KOPT-K1 (cell line): ENCODE data around the gene SDK1.
"Not testable (repeated sequence)": the region's sequence is repeated elsewhere in the genome, so short reads cannot be mapped to it uniquely, and the experiment has no call there.

Source experiments
- H3K27ac ChIP-seq: fragments of 200-600 bp; sonication (generic); 2 replicates; pipeline ENCODE4 v1.5.1; 2016; ENCODE audit warnings: antibody characterized with exemption, mild to moderate bottlenecking, low read depth, low read length; ENCODE audit not compliant: poor library complexity, severe bottlenecking
- H3K36me3 ChIP-seq: fragments of 200-600 bp; sonication (generic); 2 replicates; pipeline ENCODE4 v1.5.1; 2017; ENCODE audit warnings: antibody characterized with exemption, mild to moderate bottlenecking, low read length, moderate library complexity; ENCODE audit not compliant: insufficient read depth
- H3K9me3 ChIP-seq: fragments of 200-600 bp; sonication (generic); 2 replicates; pipeline ENCODE4 v1.5.1; 2017; ENCODE audit warnings: antibody characterized with exemption, low read length, mild to moderate bottlenecking; ENCODE audit not compliant: insufficient read depth, poor library complexity, severe bottlenecking

SDK1 gene

DNA sequence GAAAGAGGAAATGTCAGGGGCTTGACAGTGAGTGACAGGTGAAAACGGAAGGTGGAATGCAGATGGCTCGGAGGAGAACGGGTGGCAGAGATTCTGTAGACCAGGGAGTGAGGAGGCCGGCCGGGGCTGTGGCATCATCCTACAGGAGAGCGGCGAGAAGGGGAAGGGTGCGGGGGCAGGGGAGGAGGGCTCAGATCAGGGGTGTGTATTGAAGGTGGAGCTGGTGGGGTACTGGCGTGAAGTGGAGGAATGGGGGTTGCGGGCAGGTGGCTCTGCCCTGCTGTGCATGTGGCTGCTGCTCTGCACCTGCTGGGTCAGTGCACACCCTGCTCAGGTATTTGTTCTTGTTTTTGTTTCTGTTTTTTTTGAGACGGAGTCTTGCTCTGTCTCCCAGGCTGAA is 910.2 kb downstream of the SDK1 start:
- no peaks in the 10 kb centered on the region for H3K36me3 ChIP-seq
- H3K27ac ChIP-seq, result no peak overlapping the region
- peaks cover 47% of the 10 kb centered on the region for H3K9me3 ChIP-seq

DNA sequence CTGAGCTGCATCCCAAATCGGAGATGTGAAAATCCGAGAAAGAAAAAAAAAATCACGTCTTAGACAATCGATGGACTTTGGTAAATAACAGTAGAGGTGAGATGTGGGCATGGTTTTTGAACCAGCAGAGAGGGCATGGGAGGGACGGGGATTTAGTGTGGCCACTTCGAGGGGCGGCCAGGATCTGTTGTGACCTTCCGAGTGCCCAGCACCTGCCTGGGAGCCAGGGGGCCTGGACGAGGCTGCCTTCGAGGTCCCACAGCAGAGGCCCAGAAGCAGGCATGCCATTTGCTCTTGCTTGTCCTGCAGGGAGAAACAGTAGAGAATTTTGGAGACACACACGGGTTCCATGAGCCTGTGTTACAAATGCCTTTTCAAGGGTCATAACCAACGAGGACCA is 911.3 kb downstream of the SDK1 start:
- no peaks in the 10 kb centered on the region for H3K36me3 ChIP-seq
- H3K9me3 ChIP-seq, result peaks cover 54% of the 10 kb centered on the region
- H3K27ac ChIP-seq, result no peak overlapping the region

DNA sequence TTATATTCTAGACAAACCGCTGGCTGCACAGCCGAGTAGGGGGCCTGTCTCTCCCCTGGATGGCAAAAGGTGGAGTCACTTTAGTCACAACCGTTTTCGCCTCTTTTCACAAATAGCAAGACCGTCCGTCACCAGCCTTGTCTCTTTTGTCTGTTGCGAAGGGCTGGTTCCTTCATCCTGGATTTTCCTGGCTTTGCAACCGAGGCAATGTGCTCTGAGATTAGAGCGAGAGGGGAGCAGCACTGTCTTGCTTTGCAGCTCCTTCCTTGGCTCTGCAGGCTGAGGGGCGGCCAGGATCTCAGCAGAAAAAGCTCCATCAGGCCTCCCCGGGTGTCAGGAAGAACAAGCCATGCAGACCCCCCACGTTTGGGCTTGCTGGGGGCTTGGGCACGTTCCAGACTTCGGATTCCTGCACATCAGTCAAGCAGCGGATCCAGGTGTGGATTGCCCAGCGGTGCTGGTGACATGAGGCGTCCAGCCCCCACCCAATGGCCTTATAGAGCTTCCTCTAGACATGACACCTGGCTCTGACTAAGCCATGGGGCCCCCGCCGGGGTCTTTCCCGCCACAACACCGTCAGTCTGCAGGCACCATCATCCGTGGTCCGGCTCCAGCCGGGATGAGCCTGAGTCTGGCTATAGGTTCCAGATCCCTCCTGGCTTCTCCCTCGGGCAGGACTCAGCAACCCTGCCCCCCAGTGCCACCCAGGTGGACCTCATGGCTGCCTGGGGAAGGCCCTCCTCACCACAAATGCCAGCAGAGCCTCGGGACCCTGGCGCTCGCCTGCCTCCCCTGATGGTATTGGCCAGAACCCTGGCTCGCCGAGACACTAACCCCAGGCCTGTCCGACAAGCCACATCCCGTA is 913.5 kb downstream of the SDK1 start:
- H3K27ac ChIP-seq, result no peak overlapping the region
- peaks cover 41% of the 10 kb centered on the region for H3K9me3 ChIP-seq
- no peaks in the 10 kb centered on the region for H3K36me3 ChIP-seq

DNA sequence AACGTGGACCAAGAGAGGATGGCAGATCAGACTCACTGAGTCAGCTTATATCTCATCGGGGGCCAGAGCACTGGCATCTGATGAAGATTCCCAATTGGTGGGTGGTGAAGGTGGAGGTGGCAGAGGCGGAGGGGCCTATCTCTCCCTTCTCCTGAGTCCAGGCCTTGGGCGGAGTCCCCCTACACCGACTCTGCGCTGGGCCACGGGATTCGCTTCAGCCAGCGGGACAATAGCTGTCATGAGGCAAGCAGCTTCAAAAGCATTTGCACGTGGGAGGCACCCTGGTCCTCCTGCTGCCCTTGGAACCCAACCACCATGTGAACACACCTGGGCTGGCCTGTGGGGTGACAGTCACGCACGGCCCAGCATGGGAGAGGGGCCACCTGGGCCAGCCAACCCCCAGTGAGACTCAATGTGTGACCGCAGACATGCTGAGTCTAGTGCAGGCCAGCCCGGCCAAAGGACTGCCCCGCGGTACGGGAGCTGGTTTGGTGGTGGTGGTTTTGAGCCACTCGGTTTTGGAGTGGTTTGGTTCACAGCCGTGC is 914.2 kb downstream of the SDK1 start:
- Histone ChIP-seq H3K9me3 (peaks cover 41% of the 10 kb centered on the region), H3K27ac (no peak overlapping the region), H3K36me3 (no peaks in the 10 kb centered on the region)

DNA sequence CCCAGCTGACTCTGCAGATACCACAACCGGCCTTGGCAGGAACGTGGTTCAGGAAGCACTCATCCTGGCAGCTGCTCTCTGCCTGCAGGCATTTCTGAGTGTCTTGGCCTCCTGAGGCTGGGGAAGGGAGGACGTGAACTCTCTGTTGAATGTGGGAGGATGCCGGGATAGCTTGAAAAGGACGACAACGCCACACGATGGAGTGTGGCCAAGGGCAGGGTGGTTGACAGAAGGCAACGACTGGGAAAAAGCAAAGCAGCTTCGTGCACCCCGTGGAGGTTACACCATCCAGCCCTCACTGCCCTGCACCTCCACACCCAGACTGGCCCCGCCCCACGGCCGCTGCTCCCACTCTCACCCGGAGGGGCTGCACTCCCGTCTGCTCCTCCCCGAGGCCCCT is 915.0 kb downstream of the SDK1 start:
- no peak overlapping the region for H3K27ac ChIP-seq
- H3K36me3 ChIP-seq, result no peaks in the 10 kb centered on the region
- H3K9me3 ChIP-seq, result peaks cover 33% of the 10 kb centered on the region

DNA sequence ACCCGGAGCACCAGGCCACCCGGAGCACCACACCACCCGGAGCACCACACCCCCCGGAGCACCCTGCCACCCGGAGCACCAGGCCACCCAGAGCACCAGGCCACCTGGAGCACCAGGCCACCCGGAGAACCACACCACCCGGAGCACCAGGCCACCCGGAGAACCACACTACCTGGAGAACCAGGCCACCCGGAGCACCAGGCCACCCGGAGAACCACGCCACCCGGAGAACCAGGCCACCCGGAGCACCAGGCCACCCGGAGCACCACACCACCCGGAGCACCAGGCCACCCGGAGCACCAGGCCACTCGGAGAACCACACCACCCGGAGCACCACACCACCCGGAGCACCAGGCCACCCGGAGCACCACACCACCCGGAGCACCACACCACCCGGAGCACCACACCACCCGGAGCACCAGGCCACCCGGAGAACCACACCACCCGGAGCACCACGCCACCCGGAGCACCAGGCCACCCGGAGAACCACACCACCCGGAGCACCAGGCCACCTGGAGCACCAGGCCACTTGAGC is 916.1 kb downstream of the SDK1 start:
- H3K9me3 ChIP-seq, result peaks cover 31% of the 10 kb centered on the region
- H3K27ac ChIP-seq, H3K36me3 ChIP-seq: not testable (repeated sequence)

DNA sequence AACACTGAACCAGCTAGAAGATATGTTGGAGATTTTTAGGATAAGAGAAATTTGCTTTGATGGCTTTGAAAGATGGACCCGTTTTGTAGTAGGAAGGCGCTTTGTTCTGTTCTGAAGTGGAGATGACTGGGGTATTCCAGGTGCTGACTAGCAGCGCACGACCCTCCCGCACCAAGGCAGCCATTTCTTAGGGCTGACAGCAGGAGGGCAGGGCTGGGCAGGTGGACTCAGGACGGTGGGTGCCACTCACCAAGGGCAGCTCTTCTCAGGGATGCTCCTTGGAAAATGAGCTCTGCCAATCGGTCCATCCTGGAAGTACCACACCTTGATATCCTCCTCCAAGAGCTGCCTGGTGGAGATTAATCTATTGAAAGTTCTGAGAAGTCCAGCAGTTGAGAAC is 917.4 kb downstream of the SDK1 start:
- Histone ChIP-seq H3K36me3 (no peaks in the 10 kb centered on the region), H3K27ac (no peak overlapping the region), H3K9me3 (peaks cover 37% of the 10 kb centered on the region)

DNA sequence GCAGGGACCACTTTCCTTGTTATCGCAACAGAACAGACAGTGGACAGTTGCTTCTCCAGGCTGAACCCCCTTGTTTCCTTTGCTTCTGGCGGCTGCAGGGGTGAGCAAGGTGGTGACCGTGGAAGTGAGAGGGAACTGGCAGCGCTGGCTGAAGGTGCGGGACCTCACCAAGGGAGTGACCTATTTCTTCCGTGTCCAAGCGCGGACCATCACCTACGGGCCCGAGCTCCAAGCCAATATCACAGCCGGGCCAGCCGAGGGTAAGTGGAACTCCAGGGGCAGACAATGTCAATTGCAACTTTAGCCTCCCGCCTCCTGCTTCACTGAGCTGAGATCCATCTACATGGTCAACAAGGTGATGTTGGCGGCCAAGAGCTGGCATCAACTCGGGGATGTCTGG is 919.0 kb downstream of the SDK1 start:
- Histone ChIP-seq H3K27ac (no peak overlapping the region), H3K9me3 (peaks cover 34% of the 10 kb centered on the region), H3K36me3 (no peaks in the 10 kb centered on the region)

DNA sequence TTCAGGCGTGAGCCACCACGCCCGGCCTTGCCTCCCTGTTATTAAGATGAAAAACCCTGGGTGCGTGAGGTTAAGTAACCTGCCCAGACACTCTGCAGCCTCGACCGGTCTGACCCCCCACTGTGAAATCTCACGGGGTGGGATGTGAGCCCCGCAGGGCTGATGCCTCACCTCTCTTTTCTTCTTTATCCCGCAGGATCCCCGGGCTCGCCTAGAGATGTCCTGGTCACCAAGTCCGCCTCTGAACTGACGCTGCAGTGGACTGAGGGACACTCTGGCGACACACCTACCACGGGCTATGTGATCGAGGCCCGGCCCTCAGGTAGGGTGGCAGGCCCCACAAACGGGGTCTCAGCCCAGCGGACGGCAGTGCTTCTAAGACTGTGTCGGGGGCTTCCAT is 920.0 kb downstream of the SDK1 start:
- Histone ChIP-seq H3K27ac (no peak overlapping the region), H3K36me3 (no peaks in the 10 kb centered on the region), H3K9me3 (peaks cover 23% of the 10 kb centered on the region)

DNA sequence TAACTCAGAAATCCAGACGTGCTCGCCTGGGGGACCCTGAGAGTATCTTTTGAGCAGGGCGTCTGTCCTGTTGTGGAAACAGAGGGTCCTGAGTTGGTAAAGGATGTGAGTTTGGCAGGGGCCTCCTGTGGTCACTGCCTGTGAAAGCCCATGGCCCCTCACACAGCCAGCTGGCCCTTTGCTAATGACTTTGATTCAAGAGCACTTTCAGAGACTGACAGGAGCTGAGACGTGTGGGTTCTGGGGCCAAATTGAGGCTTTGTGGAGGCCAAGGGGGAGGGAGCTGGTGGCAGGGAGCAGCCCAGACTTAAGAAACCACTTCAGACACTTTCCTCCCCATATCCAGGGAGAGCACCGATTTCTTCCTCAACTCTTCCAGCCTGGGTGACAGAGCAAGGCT is 921.6 kb downstream of the SDK1 start:
- Histone ChIP-seq H3K27ac (no peak overlapping the region), H3K9me3 (peaks cover 9% of the 10 kb centered on the region), H3K36me3 (no peaks in the 10 kb centered on the region)

DNA sequence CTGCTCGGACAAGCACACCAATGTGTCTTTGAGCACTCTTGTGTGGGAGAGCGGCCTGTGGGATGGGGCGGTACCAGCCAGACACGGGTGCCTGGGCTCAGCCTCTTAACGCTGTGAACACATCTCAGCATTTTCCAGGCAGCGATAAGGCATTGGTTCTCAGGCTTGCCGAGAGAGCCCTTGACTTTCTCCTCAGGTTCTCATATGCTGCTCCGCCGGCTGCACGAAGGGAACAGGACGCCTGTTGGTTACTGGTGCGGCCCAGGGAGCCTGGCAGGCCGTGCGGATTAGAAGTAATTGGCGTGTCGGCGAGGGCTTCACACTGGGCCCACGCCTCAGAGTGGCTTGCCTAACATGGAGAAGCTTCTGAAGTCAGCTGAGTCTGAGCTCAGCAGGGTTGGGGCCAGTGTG is 924.3 kb downstream of the SDK1 start:
- H3K9me3 ChIP-seq, result peaks cover 9% of the 10 kb centered on the region

DNA sequence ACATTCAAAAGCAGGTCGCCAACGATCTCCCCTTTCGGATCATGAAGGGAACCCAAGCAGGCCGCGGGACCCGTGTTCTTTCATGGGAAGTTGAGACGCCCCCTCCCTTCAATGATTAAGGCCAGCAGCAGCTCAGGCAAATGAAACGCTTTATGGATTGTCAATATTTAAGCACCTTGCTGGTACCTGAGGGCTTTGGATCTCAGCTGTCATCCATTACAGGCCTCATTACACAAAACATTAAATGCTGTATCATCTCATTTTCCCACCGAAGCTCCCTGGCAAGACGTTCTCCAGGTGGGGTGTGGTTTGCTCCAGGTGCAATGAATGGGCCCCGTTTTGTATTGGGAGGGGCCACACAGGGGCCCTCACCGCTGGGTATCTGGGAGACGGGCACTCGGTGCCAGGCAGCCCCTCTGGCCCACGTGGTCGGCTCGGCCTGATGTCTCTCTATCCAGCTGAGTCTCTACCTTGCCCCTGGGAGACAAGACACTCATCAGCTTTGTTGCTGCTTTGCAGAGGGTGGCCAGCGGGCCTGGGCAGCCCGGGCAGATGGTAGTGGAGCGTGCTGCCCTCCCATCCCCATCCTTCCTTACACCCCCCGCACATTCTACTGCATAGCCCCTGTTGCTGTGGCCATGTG is 925.0 kb downstream of the SDK1 start:
- Histone ChIP-seq H3K36me3 (no peaks in the 10 kb centered on the region), H3K27ac (no peak overlapping the region), H3K9me3 (peaks cover 9% of the 10 kb centered on the region)

More for the DNA sequence above, 924.3 kb downstream of the SDK1 start:
- no peak overlapping the region for H3K27ac ChIP-seq
- H3K36me3 ChIP-seq, result no peaks in the 10 kb centered on the region

DNA sequence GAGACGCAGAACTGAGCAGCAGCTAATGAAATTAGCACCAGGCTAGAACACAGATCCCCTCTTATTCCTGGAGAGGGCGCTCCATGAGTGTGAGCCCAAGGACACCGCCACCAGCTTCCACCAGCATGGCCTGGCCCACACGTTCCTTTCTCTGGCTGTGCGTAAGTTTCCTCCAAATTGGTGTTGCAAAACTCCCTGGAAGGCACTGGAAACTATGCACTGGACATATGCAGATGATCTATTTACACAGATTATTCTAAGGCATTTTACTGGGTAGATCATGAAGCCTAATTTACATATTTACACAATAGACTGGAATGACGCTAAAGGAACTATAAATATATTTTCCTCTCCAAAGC is 925.5 kb downstream of the SDK1 start:
- H3K36me3 ChIP-seq, result no peaks in the 10 kb centered on the region
- no peak overlapping the region for H3K27ac ChIP-seq
- H3K9me3 ChIP-seq, result peaks cover 9% of the 10 kb centered on the region

DNA sequence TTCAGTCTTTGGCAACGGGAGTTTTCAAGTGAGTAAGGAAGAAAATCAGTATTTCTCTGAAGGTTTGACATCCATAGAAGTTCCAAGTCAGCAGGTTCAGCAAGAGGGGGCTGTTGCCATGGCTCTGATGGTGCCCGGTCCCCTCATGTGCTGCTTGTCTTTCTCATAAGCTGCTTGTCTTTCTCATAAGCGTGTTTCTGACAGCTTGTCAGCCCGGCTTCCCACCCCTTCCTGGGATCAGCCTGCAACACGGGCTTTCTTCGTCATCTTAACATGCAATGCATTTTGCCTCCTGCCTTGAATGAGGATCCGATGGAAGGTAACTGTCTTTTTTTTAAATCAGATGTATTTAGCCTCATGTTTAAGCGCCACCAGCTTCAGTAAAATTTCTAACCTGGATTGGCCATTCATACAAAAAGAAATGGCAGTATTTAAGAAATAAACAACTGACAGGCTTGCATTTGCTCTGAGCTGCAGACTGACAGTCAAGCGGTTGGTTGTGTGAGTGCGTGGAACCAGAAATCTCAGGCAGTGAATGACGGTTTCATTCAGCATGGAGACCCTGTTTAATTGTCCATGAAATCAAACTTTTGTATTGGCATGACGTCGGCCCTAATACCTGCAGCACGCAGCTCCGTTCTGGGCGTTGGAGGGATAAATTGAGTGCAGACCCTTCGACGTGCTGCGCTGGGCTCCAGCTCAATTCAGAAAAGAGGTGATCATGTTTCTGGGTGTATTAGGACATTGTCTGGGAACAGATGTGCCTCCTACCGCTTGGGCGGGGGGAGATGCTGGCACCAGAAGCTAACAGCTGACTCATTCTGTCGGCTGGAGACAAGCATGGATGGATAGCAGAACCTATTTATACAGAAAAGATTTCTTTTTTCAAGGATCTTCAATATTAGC is 926.3 kb downstream of the SDK1 start:
- H3K9me3 ChIP-seq, result peaks cover 9% of the 10 kb centered on the region
- H3K27ac ChIP-seq, result no peak overlapping the region
- no peaks in the 10 kb centered on the region for H3K36me3 ChIP-seq

DNA sequence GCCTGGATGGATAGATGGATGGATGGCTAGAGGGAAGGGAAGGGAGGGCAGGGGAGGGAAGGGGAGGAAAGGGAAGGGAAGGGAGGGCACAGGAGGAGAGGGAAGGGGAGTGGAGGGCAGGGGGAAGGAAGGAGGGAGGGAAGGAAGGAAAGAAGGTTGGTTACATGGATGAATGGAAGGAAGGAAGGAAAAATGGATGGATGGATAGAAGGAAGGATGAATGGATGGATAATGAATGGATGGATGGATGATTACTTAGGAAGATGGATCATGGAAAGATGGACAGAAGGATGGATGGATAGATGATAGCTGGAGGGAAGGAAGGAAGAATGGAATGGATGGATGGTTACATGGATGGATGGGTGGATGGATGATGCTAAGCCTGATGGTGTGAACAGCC is 929.3 kb downstream of the SDK1 start:
- H3K9me3 ChIP-seq, result peaks cover 6% of the 10 kb centered on the region
- H3K36me3 ChIP-seq, result no peaks in the 10 kb centered on the region
- H3K27ac ChIP-seq, result no peak overlapping the region
